ENCODE measurements around the gene HOXC12. TPM values are rescaled to one million over a fixed set of nuclear protein-coding genes. Genes with fewer than 3 reads are reported as not detected.

HOXC12 gene
- total RNA-seq, 1 donor = under 0.01 TPM

GRCh38 chr12:53941187-53941586 lies 13.5 kb upstream of the HOXC12 start:
- TF ChIP-seq, protein P1, sequence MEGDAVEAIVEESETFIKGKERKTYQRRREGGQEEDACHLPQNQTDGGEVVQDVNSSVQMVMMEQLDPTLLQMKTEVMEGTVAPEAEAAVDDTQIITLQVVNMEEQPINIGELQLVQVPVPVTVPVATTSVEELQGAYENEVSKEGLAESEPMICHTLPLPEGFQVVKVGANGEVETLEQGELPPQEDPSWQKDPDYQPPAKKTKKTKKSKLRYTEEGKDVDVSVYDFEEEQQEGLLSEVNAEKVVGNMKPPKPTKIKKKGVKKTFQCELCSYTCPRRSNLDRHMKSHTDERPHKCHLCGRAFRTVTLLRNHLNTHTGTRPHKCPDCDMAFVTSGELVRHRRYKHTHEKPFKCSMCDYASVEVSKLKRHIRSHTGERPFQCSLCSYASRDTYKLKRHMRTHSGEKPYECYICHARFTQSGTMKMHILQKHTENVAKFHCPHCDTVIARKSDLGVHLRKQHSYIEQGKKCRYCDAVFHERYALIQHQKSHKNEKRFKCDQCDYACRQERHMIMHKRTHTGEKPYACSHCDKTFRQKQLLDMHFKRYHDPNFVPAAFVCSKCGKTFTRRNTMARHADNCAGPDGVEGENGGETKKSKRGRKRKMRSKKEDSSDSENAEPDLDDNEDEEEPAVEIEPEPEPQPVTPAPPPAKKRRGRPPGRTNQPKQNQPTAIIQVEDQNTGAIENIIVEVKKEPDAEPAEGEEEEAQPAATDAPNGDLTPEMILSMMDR (IDR thresholded peaks at IDR 0.05; ENCODE audit: extremely low read depth, low read depth, low read length) = no peak
- H4K20me1 ChIP-seq (ENCODE audit: insufficient read depth, low read length) = peaks cover 2% of the 10 kb centered on the region
- no peaks in the 10 kb centered on the region for H3K36me3 ChIP-seq (ENCODE audit: insufficient read depth, low read length)
- H2AFZ ChIP-seq (ENCODE audit: low read length) = no peak overlapping the region
- no peak overlapping the region for H3K4me3 ChIP-seq (ENCODE audit: insufficient read depth, low read length)
- H3K9me3 ChIP-seq (ENCODE audit: low read depth, low read length) = no peaks in the 10 kb centered on the region
- H3K4me1 ChIP-seq (ENCODE audit: insufficient read depth, low read length) = no peaks in the 10 kb centered on the region
- no peaks in the 10 kb centered on the region for H3K79me2 ChIP-seq (ENCODE audit: insufficient read depth, low read length)
- no peak overlapping the region for H3K27ac ChIP-seq (ENCODE audit: low read depth, low read length)
- peak; percentile 49 for DNase-seq (ENCODE audit: insufficient read length, low spot score, missing footprints)
- H3K27me3 ChIP-seq (ENCODE audit: insufficient read depth, low read length) = peaks cover 98% of the 10 kb centered on the region
- H3K4me2 ChIP-seq (ENCODE audit: insufficient read depth, low read length) = no peak overlapping the region

DNA sequence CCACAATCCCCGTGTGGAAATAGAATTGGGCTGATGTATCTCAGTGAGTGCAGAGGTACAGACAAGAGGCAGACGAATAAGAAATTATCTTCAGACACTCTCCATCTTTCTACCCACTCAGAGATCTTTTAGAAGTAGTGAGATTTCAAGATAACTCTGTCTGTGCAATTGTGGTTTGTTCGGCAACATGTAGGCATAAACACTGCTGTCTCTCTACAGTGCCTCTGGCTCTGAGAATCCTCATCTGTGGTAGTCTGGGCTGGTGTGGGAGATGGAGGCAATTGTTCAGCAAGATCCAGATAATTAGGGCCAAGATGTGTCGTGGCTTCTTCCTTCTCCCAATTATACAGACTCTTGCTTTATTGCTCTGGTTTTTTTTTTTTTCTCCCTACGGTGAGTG lies 13.0 kb upstream of the HOXC12 start:
- TF ChIP-seq, protein P1 (IDR thresholded peaks at IDR 0.05; ENCODE audit: extremely low read depth, low read depth, low read length) = no peak
- Histone ChIP-seq H3K79me2 (ENCODE audit: insufficient read depth, low read length) (no peaks in the 10 kb centered on the region), H3K4me1 (ENCODE audit: insufficient read depth, low read length) (no peaks in the 10 kb centered on the region), H3K27me3 (ENCODE audit: insufficient read depth, low read length) (peaks cover 99% of the 10 kb centered on the region), H3K27ac (ENCODE audit: low read depth, low read length) (no peak overlapping the region), H3K36me3 (ENCODE audit: insufficient read depth, low read length) (no peaks in the 10 kb centered on the region), H2AFZ (ENCODE audit: low read length) (no peak overlapping the region), H4K20me1 (ENCODE audit: insufficient read depth, low read length) (peaks cover 2% of the 10 kb centered on the region), H3K9me3 (ENCODE audit: low read depth, low read length) (no peaks in the 10 kb centered on the region), H3K4me3 (ENCODE audit: insufficient read depth, low read length) (no peak overlapping the region), H3K4me2 (ENCODE audit: insufficient read depth, low read length) (no peak overlapping the region)
- no peak for DNase-seq (ENCODE audit: insufficient read length, low spot score, missing footprints)

- H2AFZ ChIP-seq (ENCODE audit: low read length) = no peak overlapping the region
- H3K9me3 ChIP-seq (ENCODE audit: low read depth, low read length) = no peaks in the 10 kb centered on the region
- DNase-seq (ENCODE audit: insufficient read length, low spot score, missing footprints) = no peak
- peaks cover 99% of the 10 kb centered on the region for H3K27me3 ChIP-seq (ENCODE audit: insufficient read depth, low read length)
- peaks cover 2% of the 10 kb centered on the region for H4K20me1 ChIP-seq (ENCODE audit: insufficient read depth, low read length)
- no peak overlapping the region for H3K27ac ChIP-seq (ENCODE audit: low read depth, low read length)
- no peaks in the 10 kb centered on the region for H3K79me2 ChIP-seq (ENCODE audit: insufficient read depth, low read length)
- H3K4me3 ChIP-seq (ENCODE audit: insufficient read depth, low read length) = no peak overlapping the region
- H3K4me2 ChIP-seq (ENCODE audit: insufficient read depth, low read length) = no peak overlapping the region
- TF ChIP-seq, protein P1 (IDR thresholded peaks at IDR 0.05; ENCODE audit: extremely low read depth, low read depth, low read length) = no peak
- H3K4me1 ChIP-seq (ENCODE audit: insufficient read depth, low read length) = no peaks in the 10 kb centered on the region
- no peaks in the 10 kb centered on the region for H3K36me3 ChIP-seq (ENCODE audit: insufficient read depth, low read length)
These were observed 12.2 kb upstream of the HOXC12 start for GRCh38 chr12:53942467-53942997.

GRCh38 chr12:53944209-53944608 lies 10.5 kb upstream of the HOXC12 start:
- H3K27me3 ChIP-seq (ENCODE audit: insufficient read depth, low read length) = peaks cover 95% of the 10 kb centered on the region
- H4K20me1 ChIP-seq (ENCODE audit: insufficient read depth, low read length) = peaks cover 2% of the 10 kb centered on the region
- no peaks in the 10 kb centered on the region for H3K79me2 ChIP-seq (ENCODE audit: insufficient read depth, low read length)
- H2AFZ ChIP-seq (ENCODE audit: low read length) = no peak overlapping the region
- peak; percentile 76 for DNase-seq (ENCODE audit: insufficient read length, low spot score, missing footprints)
- no peak overlapping the region for H3K4me3 ChIP-seq (ENCODE audit: insufficient read depth, low read length)
- H3K36me3 ChIP-seq (ENCODE audit: insufficient read depth, low read length) = no peaks in the 10 kb centered on the region
- H3K4me1 ChIP-seq (ENCODE audit: insufficient read depth, low read length) = no peaks in the 10 kb centered on the region
- H3K9me3 ChIP-seq (ENCODE audit: low read depth, low read length) = no peaks in the 10 kb centered on the region
- H3K4me2 ChIP-seq (ENCODE audit: insufficient read depth, low read length) = no peak overlapping the region
- no peak overlapping the region for H3K27ac ChIP-seq (ENCODE audit: low read depth, low read length)
- TF ChIP-seq, protein P1 (IDR thresholded peaks at IDR 0.05; ENCODE audit: extremely low read depth, low read depth, low read length) = no peak
